Adipose tissue (tissue), 3 donors: ENCODE data around the gene PLPPR1. TPM values are rescaled to one million over a fixed set of nuclear protein-coding genes. Genes with fewer than 3 reads are reported as not detected.
"Not testable (repeated sequence)": the region's sequence is repeated elsewhere in the genome, so short reads cannot be mapped to it uniquely, and the experiment has no call there.

Experiments used
- H3K27ac ChIP-seq: one replicate; pipeline ENCODE4 v1.5.1; 2013; ENCODE audit warnings: low read depth, low read length
- WGBS, 3 donors: extraction: QIAGEN DNeasy Blood & Tissue Kit; methylation state at CpG; one replicate each; pipeline ENCODE4 v1.1.7; 2013; 5-methylcytosine and 5-hydroxymethylcytosine counted together
- polyA plus RNA-seq, 3 donors: library from polyadenylated mRNA; stranded (reverse); fragments of 200-250 nt; gene quantifications; one replicate each; pipeline ENCODE4 v1.2.3, GENCODE V29; 2013
- donor health status: healthy with polysubstance abuse.
- donor health status: Bipolar disorder and iron deficiency.
- donor health status: healthy.

Gene PLPPR1
- polyA plus RNA-seq, 3 donors, result 0.03 to 0.08 TPM; not detected in 1

GRCh38 chr9:101037430-101037829 is 8.9 kb downstream of the PLPPR1 start:
- H3K27ac ChIP-seq, result no peak overlapping the region
- WGBS, 3 donors, result 22 to 66% (median 60%) methylated on average over 3 of the region's 3 CpGs

- WGBS, 3 donors, result 62 to 70% (median 69%) methylated on average over 4 of the region's 4 CpGs
- H3K27ac ChIP-seq, result no peak overlapping the region
These were observed 10.0 kb downstream of the PLPPR1 start for GRCh38 chr9:101038488-101038887.

GRCh38 chr9:101039581-101039980 is 11.1 kb downstream of the PLPPR1 start:
- 66 to 69% (median 67%) methylated on average over 7 of the region's 7 CpGs for WGBS, 3 donors

GRCh38 chr9:101047848-101048397 is 19.4 kb downstream of the PLPPR1 start:
- 80 to 82% (median 80%) methylated on average over 4 of the region's 4 CpGs for WGBS, 3 donors
- H3K27ac ChIP-seq, result no peak overlapping the region

More at GRCh38 chr9:101039581-101039980, 11.1 kb downstream of the PLPPR1 start:
- H3K27ac ChIP-seq, result not testable (repeated sequence)

- WGBS, 3 donors, result 84 to 91% (median 91%) methylated on average over 3 of the region's 3 CpGs
- no peak overlapping the region for H3K27ac ChIP-seq
These were observed 22.1 kb downstream of the PLPPR1 start for GRCh38 chr9:101050650-101051049.

GRCh38 chr9:101054657-101055056 is 26.1 kb downstream of the PLPPR1 start:
- no peak overlapping the region for H3K27ac ChIP-seq
- WGBS, 3 donors, result 39 to 45% (median 43%) methylated on average over 8 of the region's 8 CpGs

- 57 to 84% (median 71%) methylated on average over 3 of the region's 3 CpGs for WGBS, 3 donors
- H3K27ac ChIP-seq, result no peak overlapping the region
These were observed 27.0 kb downstream of the PLPPR1 start for GRCh38 chr9:101055516-101055915.

GRCh38 chr9:101062686-101063085 is 34.2 kb downstream of the PLPPR1 start:
- no peak overlapping the region for H3K27ac ChIP-seq
- 71 to 89% (median 84%) methylated on average over 1 of the region's 1 CpG for WGBS, 3 donors

- 43 to 81% (median 72%) methylated on average over 2 of the region's 2 CpGs for WGBS, 3 donors
These were observed 34.7 kb downstream of the PLPPR1 start for GRCh38 chr9:101063192-101063591.

GRCh38 chr9:101064206-101064605 is 35.7 kb downstream of the PLPPR1 start:
- H3K27ac ChIP-seq, result no peak overlapping the region

More at GRCh38 chr9:101063192-101063591, 34.7 kb downstream of the PLPPR1 start:
- no peak overlapping the region for H3K27ac ChIP-seq

- H3K27ac ChIP-seq, result no peak overlapping the region
- 32 to 72% (median 66%) methylated on average over 1 of the region's 1 CpG for WGBS, 3 donors
These were observed 37.4 kb downstream of the PLPPR1 start for GRCh38 chr9:101065930-101066329.

- no peak overlapping the region for H3K27ac ChIP-seq
- WGBS, 3 donors, result 44 to 55% (median 45%) methylated on average over 1 of the region's 1 CpG
These were observed 40.2 kb downstream of the PLPPR1 start for GRCh38 chr9:101068696-101069095.

- WGBS, 3 donors, result 71 to 81% (median 78%) methylated on average over 3 of the region's 3 CpGs
- no peak overlapping the region for H3K27ac ChIP-seq
These were observed 43.7 kb downstream of the PLPPR1 start for GRCh38 chr9:101072259-101072658.

GRCh38 chr9:101073122-101073521 is 44.6 kb downstream of the PLPPR1 start:
- WGBS, 3 donors, result 31 to 40% (median 35%) methylated on average over 2 of the region's 2 CpGs
- no peak overlapping the region for H3K27ac ChIP-seq

GRCh38 chr9:101081641-101082040 is 53.1 kb downstream of the PLPPR1 start:
- WGBS, 3 donors, result 71 to 76% (median 74%) methylated on average over 3 of the region's 3 CpGs
- H3K27ac ChIP-seq, result no peak overlapping the region

GRCh38 chr9:101083448-101084202 is 55.1 kb downstream of the PLPPR1 start:
- H3K27ac ChIP-seq, result no peak overlapping the region
- 89 to 93% (median 92%) methylated on average over 5 of the region's 5 CpGs for WGBS, 3 donors

- no peak overlapping the region for H3K27ac ChIP-seq
- 59 to 63% (median 60%) methylated on average over 3 of the region's 3 CpGs for WGBS, 3 donors
These were observed 58.9 kb downstream of the PLPPR1 start for GRCh38 chr9:101087426-101087825.

GRCh38 chr9:101092922-101093321 is 64.4 kb downstream of the PLPPR1 start:
- WGBS, 3 donors, result 56 to 78% (median 70%) methylated on average over 1 of the region's 1 CpG
- H3K27ac ChIP-seq, result no peak overlapping the region

- no peak overlapping the region for H3K27ac ChIP-seq
These were observed 65.1 kb downstream of the PLPPR1 start for GRCh38 chr9:101093620-101094019.

- WGBS, 3 donors, result 64 to 78% (median 64%) methylated on average over 1 of the region's 1 CpG
- no peak overlapping the region for H3K27ac ChIP-seq
These were observed 66.2 kb downstream of the PLPPR1 start for GRCh38 chr9:101094686-101095085.
